NCI-H460 (cell line): Measurements from ENCODE around the gene COX7B2. TPM values are rescaled to one million over a fixed set of nuclear protein-coding genes. Genes with fewer than 3 reads are reported as not detected.

Experiments
- DNase-seq: peaks from one replicate; pipeline ENCODE4 v3.0.0-alpha.2; 2016; ENCODE audit warnings: low read depth; ENCODE audit errors: extremely low read depth
- polyA plus RNA-seq: library from polyadenylated mRNA; depleted of rRNA; stranded (reverse); fragments of >200 nt; gene quantifications from 2 replicates; pipeline ENCODE4 v1.2.3, GENCODE V29; 2014; cell fraction: nucleus; rRNA removed
- total RNA-seq: library from RNA; depleted of rRNA; stranded (reverse); fragments of >200 nt; shearing (Covaris generic); gene quantifications from 2 replicates; pipeline ENCODE4 v1.2.3, GENCODE V29; 2014; rRNA removed

COX7B2 gene, protein sequence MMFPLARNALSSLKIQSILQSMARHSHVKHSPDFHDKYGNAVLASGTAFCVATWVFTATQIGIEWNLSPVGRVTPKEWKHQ
- not detected in 2 replicates for total RNA-seq
- not detected in 2 replicates for polyA plus RNA-seq

DNA sequence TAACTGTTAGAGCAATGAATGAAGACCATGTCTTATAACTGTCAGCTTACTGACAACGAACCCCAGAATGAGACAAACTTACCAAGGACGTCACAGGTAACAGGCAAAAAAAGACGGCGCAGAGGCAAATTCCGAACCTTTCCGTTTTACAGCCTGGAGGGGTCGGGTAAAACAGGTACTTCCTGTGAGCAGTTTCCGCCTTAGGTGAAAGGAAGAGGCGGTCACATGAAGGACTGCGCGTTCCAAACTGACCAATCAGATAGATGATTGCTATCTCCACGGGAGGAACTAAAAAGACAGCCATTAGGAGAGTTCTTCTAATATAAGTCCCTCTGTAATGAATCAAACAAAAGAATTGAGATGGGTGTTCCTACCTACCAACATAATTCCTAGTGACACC lies at the start of gene COX7B2:
TSS of gene COX7B2 (minus strand) at position 168 of the 400 bp plus-strand sequence. CDS start 174,053 bp downstream, outside the sequence.
- no peak for DNase-seq

DNA sequence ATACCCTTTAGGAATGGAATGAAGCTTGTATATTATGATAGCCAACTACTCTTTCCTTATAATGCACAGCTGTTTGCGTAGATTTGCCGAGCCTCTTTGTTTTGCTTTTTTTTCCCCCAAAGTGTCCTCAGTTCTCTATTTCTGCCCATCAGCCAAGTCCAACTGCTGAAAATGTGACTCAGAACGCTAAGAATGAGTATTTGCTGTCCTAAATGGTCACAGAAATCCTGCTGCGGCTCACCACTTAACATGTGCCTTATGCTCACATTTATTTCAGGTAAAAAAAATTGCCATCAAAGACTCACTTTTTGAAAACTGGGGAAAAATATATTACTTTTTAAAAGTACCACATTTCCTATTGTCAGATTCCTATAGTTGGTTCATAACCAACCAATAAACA lies 47.4 kb upstream of the COX7B2 start:
- no peak for DNase-seq

- no peak for DNase-seq
These were observed 46.6 kb upstream of the COX7B2 start for GRCh38 chr4:46955601-46956000.

DNA sequence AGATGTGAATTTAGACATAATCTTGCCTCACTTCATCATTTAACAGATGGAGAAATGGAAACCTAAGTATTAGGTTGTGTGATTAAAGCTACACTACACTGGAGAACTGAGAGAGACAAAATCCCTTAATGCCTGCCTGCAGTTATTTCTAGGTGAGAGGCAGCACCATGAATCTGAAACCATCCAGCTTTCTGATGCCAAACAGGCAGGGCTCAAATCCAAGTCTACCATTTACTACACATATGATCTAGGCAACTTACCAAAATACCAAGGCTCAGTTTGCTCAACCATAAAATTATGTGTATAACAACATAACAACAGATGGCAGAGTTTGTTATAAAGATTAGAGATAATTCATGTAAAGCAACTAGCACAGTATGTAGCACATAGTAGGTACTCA lies 45.6 kb upstream of the COX7B2 start:
- DNase-seq: no peak

GRCh38 chr4:46953564-46953963 lies 44.5 kb upstream of the COX7B2 start:
- DNase-seq: no peak

- no peak for DNase-seq
These were observed 43.4 kb upstream of the COX7B2 start for GRCh38 chr4:46952451-46952850.

DNA sequence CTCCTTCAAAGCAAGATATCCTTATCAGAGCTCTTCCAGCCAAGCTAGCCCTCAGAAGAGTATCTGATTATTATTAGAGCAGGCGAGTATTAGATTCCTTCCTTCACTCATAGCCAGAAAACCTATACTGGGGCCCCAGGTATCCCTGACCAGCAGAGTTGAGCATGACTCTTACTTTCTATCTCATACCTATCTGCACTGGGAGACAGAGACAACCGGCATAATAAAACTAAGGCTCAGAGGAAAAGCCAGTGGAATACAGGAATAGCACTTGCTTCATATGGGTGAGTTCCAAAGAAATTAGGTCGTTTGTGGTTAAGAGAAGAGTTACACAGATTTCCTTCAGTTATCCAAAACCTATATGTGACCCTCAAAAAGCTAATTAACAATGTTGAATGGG lies 41.8 kb upstream of the COX7B2 start:
- no peak for DNase-seq

DNA sequence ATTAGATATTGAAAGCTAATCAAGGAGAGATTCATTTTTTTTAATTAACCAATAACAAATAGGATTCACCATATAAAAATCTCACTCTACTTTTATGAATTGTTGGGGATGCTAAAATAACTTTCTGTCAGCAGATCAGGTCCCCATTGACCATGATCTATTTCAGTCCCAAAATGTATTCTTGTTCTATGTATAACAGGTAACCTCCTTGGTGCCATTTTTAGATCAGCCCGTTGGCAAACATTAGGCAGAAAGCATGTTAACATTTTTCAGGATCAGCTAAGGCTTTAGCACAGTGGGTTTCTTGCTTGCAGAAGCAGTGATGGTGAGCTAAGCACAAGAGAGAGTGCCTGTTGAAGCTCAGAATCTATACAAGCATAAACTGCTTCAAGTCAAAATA lies 40.8 kb upstream of the COX7B2 start:
- no peak for DNase-seq

DNA sequence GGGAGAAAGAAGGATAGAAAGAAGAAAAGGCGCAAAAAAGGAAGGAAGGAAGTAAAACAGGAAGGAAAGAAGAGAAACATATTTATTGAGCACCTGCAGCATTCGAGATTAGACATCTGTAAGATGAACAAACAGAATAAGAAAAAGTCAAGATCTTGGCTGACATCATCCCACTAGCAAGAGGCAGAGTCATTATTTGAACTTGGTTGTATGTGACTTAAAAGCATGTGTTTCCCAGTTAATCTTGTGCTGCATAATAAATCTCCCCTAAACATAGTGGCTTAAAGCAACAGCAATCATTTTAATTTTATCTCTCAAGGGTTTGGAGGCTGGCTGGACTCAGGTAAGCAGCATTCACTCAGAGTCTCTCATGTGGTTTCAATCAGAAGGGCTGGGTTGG lies 38.5 kb upstream of the COX7B2 start:
- DNase-seq: no peak

DNA sequence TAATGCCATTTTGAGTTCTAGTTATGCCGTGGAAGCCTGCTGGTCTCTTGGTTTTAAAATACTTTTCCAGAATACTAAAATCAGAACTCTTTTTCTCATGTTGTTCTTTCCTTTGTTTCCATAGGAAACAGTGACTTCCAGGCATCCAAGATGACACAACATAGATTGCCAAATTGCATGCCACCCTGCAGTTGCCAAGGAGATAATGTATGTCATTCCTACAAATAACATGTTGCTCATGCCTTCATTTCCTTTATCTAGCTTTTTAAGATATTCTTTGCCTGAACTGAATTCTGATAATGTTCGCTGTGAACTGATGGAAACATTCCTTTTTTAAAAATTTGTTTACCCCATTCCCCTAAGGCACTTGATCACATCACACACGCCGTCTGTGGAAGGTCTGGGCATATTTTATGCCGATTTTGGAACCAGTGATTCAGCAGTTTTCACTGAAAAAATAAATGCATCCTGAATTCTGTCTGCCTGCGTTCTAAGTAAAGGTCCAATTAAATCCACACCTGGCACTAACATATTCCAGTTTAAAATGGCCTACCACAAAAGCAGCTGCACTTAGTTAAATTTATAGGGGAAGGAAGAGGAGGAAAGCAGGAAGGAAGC lies 38.0 kb upstream of the COX7B2 start:
- peak; percentile 9 for DNase-seq

DNA sequence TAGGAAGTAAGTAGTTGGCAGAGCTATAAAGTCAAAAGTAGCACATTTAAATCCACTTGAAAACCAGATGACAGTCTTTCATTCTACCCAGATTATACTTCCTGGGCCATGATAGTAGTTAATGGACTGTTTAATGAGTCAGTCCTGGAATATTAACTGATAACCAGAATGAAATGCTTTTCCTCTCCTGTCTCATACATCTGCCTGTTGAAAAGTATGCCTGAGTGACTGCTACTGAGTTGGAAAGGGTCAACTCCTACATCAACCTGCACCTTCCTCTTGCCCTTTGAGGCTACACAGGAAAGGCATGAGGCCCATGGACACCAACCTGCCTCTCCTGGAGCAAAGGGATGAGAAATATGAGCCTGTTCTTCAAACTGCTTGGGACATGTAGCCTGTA lies 36.0 kb upstream of the COX7B2 start:
- no peak for DNase-seq

DNA sequence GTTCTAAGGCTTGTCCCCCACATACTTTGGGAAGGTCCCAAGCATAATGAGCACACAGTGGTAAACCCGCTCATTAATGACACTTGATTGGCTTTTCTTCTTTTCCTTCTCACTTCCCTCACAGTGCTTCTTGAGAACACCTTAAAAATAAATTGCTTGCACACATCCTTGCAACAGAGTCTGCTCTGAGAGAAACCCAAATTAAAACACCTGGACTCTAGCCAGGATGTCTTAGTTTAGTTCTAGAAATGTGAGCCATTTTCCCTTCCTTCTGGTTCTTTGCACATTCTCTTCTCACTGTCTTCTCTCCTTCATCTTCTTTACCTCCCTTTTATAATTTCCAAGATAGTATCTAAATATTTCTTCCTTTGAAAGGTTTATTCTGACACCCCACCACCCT lies 35.3 kb upstream of the COX7B2 start:
- no peak for DNase-seq

GRCh38 chr4:46937493-46937892 lies 28.4 kb upstream of the COX7B2 start:
- DNase-seq: no peak

GRCh38 chr4:46934726-46935125 lies 25.7 kb upstream of the COX7B2 start:
- no peak for DNase-seq

DNA sequence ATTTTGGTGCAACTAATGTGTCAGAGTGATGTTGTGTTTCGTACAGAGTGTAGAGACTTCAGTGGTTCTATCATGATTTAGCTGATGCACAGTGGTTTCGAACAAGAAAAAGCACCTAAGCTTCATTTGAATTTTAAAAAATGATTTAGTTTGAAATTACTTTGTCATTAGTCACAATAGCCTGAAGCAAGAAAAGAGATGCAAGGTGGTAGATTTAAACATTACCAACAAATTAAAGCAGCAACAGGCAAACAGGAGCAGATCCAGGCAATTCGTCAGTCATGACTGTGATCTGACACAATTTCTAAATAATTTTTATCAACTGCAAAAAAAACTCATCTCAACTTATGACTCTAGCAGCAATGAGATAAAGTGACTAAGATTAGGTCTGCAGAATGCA lies 24.6 kb upstream of the COX7B2 start:
- DNase-seq: no peak

DNA sequence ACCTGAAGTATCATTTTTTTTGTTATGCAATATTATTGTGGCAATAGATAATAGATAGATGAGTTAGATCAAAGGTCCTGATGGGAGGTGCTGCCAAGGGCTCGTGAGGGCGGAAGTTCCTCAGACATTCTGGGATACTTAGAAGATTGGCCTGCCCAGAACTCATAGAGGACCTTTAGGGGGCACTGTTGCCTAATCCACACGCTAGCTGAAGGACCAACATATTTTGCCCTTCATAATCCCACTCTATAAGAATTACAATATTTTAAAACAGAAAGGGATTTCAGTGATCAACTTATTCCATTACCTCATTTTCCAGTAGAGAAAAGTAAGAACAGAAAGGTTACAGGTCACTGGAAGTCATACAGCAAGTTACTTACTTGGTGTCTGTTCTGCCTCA lies 22.9 kb upstream of the COX7B2 start:
- DNase-seq: peak; percentile 12

- no peak for DNase-seq
These were observed 21.8 kb upstream of the COX7B2 start for GRCh38 chr4:46930891-46931290.

DNA sequence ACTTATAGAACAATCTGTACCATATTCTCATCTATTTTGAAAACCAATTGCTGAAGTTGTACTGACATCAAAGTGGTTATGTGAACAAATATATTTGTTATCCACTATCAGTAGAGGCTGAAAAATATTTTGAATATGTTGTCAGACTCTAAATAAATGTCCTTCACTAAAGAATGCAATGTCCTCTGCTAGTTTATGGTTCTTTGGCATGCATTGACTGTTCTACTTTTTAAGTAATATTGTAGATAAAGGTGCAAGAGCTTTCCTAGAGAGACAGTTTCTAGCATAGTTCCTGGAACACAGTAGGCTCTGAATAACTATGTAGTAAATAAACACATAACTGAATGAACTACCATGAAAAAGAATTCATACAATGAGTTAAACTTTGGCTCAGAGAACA lies 18.2 kb upstream of the COX7B2 start:
- no peak for DNase-seq

- DNase-seq: no peak
These were observed 15.9 kb upstream of the COX7B2 start for GRCh38 chr4:46924789-46925529.

DNA sequence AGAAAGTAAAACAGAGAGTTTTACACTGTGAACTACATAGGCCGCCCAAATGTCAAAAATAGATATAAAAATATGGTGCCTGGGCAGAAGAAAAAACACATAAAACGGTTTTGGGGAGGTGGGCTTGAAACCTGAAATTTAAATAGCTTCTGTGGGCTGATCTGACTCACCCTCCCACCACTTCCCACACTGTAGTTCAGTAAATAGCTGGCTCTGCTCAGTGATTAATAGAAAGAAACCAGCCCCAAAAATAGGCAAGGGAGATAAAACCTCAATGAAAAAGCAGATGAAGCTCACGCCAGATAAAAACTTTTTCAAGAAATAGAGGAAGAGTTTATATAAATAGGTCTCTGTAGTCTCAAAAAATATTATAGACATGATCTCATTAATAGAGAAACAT lies 13.2 kb upstream of the COX7B2 start:
- no peak for DNase-seq

GRCh38 chr4:46908148-46908547 lies 897 bp downstream of the COX7B2 start:
- no peak for DNase-seq

- DNase-seq: no peak
These were observed 9.0 kb downstream of the COX7B2 start for GRCh38 chr4:46900082-46900481.
